ENCODE data around the gene RNF13.

GRCh38 chr3:149967086-149967685 lies 154.2 kb downstream of the RNF13 start:
- TF ChIP-seq POLR2AphosphoS5 (IDR thresholded peaks at IDR 0.05; ENCODE audit: low read depth, low read length): no peak
- TF ChIP-seq, protein P1, sequence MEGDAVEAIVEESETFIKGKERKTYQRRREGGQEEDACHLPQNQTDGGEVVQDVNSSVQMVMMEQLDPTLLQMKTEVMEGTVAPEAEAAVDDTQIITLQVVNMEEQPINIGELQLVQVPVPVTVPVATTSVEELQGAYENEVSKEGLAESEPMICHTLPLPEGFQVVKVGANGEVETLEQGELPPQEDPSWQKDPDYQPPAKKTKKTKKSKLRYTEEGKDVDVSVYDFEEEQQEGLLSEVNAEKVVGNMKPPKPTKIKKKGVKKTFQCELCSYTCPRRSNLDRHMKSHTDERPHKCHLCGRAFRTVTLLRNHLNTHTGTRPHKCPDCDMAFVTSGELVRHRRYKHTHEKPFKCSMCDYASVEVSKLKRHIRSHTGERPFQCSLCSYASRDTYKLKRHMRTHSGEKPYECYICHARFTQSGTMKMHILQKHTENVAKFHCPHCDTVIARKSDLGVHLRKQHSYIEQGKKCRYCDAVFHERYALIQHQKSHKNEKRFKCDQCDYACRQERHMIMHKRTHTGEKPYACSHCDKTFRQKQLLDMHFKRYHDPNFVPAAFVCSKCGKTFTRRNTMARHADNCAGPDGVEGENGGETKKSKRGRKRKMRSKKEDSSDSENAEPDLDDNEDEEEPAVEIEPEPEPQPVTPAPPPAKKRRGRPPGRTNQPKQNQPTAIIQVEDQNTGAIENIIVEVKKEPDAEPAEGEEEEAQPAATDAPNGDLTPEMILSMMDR (IDR thresholded peaks at IDR 0.05): peak; percentile 67; the same call in 1 of the 2 replicates
- TF ChIP-seq, protein P2, sequence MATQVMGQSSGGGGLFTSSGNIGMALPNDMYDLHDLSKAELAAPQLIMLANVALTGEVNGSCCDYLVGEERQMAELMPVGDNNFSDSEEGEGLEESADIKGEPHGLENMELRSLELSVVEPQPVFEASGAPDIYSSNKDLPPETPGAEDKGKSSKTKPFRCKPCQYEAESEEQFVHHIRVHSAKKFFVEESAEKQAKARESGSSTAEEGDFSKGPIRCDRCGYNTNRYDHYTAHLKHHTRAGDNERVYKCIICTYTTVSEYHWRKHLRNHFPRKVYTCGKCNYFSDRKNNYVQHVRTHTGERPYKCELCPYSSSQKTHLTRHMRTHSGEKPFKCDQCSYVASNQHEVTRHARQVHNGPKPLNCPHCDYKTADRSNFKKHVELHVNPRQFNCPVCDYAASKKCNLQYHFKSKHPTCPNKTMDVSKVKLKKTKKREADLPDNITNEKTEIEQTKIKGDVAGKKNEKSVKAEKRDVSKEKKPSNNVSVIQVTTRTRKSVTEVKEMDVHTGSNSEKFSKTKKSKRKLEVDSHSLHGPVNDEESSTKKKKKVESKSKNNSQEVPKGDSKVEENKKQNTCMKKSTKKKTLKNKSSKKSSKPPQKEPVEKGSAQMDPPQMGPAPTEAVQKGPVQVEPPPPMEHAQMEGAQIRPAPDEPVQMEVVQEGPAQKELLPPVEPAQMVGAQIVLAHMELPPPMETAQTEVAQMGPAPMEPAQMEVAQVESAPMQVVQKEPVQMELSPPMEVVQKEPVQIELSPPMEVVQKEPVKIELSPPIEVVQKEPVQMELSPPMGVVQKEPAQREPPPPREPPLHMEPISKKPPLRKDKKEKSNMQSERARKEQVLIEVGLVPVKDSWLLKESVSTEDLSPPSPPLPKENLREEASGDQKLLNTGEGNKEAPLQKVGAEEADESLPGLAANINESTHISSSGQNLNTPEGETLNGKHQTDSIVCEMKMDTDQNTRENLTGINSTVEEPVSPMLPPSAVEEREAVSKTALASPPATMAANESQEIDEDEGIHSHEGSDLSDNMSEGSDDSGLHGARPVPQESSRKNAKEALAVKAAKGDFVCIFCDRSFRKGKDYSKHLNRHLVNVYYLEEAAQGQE (IDR thresholded peaks at IDR 0.05; ENCODE audit: insufficient read depth in 1 of 2, low read depth in 2 of 2, low read length in 1 of 2): no peak
- no peak for TF ChIP-seq SIN3A (IDR thresholded peaks at IDR 0.05; ENCODE audit: borderline replicate concordance, insufficient read depth, low read depth, low read length)
- no peak for TF ChIP-seq TCF7L2 (IDR thresholded peaks at IDR 0.05; ENCODE audit: low read depth, low read length)

Data from Panc1 (cell line).